ENCODE results near the gene PPIL3.

The PPIL3 gene

DNA sequence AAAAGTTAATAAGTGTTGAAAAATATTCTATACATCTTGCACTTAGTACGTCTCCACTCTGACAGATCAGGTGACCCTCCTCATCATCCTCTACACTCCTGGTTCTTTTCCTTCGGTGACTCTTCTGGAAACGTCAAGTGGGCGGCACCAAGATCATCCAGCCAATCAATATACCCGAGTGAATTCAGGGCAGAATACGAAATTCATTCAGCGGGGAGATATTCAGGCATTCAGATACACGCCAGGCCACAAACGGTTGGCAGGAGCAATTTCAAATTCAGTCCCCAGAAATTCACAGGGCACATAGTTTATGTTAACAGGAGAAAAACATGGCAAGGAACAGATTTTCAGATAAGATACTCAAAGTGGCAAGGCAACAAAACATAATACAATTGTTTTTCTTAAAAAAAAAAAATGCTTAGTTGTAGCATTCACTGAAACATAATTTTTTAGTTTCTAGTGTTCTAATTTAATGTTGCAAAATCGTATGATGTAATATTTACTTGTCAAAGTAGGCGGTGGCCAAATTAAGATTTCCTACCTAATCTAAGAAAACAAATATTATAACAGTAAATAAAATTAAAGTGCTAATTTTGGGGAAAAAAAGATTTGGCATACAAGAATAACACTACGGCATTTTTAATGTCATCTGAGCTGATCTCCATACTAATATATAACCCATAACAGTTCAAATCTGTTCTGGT lies 28.6 kb downstream of the PPIL3 start:
- no peak for DNase-seq

GRCh38 chr2:200856806-200857205 lies 32.1 kb downstream of the PPIL3 start:
- DNase-seq = no peak

GRCh38 chr2:200852605-200853004 lies 36.3 kb downstream of the PPIL3 start:
- DNase-seq = no peak

- DNase-seq = no peak
Measured at GRCh38 chr2:200851398-200852248, 37.3 kb downstream of the PPIL3 start.

DNA sequence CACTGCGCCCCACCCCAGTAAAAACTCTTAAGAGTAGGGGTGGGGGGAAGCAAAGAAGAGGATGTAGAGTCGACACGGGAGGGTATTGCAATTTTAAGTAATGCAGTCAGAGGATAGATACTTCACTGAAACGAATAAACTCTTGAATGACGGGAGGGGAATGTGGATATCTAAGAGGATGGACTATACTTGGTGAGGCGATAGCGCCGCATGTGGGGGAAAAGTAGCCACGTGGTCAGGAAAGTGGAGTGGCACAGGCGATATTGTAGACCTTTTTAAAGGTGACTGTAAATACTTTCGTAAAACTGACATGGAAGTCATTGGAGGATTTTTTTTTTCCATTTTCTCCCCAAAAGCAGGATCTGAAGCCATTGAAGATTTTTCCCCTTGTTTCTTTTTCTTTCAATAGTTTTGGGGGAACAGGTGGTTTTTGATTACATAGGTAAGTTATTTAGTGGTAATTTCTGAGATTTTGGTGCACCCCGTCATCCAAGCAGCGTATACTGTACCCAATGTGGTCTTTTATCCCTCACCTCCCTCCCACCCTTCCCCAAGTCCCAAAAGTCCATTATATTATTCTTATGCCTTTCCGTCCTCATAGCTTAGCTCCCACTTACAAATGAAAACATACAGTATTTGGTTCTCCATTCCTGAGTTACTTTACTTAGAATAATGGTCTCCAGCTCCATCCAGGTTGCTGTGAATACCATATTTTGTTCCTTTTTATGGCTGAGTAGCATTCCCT lies 38.2 kb downstream of the PPIL3 start:
- no peak for DNase-seq

DNA sequence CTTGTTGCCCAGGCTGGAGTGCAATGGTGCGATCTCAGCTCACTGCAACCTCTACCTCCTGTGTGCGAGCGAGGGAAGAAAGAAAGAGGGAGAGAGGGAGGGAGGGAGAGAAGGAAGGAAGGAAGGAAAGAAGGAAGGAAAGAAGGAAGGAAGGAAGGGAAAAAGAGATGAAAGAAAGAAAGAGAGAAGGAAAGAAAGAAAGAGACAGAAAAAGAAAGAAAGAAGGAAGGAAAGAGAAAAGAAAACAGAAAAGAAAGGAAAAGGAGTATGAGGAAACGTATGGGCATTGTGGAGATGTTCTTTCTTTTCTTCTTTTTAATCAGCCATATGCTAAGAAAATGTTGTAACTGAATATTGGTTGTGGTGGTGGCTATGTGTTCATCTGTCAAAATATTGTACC lies 40.9 kb downstream of the PPIL3 start:
- no peak for DNase-seq

GRCh38 chr2:200847269-200847668 lies 41.6 kb downstream of the PPIL3 start:
- no peak for DNase-seq

GRCh38 chr2:200845669-200846325 lies 43.1 kb downstream of the PPIL3 start:
- DNase-seq = no peak

GRCh38 chr2:200845194-200845593 lies 43.7 kb downstream of the PPIL3 start:
- DNase-seq = no peak

GRCh38 chr2:200843993-200844948 lies 44.6 kb downstream of the PPIL3 start:
- DNase-seq = no peak

- no peak for DNase-seq
Measured at GRCh38 chr2:200839513-200839912, 49.4 kb downstream of the PPIL3 start.

- DNase-seq = no peak
Measured at GRCh38 chr2:200834701-200835100, 54.2 kb downstream of the PPIL3 start.

- DNase-seq = no peak
Measured at GRCh38 chr2:200829258-200829655, 59.6 kb downstream of the PPIL3 start.

DNA sequence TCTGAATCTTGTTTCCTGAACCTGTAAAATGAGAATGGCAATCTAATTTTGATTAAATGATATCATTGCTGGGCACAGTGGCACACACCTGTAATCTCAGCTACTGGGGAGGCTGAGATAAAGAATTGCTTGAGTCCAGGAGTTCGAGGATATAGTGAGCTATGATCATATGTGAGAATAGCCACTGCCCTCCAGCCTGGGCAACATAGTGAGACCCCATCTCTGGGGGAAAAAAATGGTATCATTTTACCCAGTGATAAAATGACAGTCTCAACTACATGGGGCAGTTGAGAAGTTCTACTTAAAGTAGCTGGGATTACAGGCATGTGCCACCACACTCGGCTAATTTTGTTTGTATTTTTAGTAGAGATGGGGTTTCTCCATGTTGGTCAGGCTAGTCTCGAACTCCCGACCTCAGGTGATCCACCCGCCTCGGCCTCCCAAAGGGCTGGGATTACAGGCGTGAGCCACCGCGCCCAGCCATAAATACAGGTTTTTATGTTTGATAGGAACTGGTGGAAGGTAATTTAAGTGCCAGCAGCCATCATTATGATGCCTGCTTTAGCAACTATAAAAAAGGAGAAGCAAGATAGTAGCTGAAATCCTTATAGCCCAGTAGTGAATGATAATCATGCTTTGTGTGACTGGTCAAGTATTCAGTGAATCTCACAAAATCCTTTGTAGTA lies 60.2 kb downstream of the PPIL3 start:
- DNase-seq = no peak

GRCh38 chr2:200828104-200828503 lies 60.8 kb downstream of the PPIL3 start:
- DNase-seq = no peak

DNA sequence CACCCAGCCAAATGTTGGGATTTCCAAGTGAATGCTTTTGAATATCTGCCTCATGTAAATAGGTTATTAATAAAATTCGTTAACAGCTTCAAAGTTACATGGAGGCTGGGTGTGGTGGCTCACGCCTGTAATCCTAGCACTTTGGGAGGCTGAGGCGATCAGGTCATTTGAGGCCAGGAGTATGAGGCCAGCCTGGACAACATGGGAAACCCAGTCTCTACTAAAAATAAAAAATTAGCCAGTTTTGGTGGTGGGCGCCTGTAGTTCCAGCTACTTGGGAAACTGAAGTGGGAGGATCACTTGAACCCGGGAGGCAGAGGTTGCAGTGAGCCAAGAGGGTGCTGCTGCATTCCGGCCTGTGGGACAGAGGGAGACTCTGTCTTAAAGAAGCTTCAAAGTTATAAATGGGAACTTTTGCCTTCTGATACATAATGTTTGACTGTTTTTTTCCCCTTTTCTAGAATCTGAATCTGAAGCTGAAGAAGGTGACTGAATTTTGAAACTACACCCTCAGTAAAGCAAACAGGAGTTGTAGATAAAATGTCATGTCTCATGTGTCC lies 67.1 kb downstream of the PPIL3 start:
- DNase-seq = no peak

All from fibroblast of skin of scalp (primary cell).